HG02981 (cell line): ENCODE measurements around the gene FREM2.

Experiments used
- ATAC-seq: cut with Tn5 transposase; IDR thresholded peaks from one replicate; pipeline ENCODE4 v1.9.1; 2021; ENCODE audit warnings: mild to moderate bottlenecking, moderate library complexity; ENCODE audit not compliant: unreplicated experiment

Gene FREM2

GRCh38 chr13:38821770-38822551, 135.1 kb downstream of the FREM2 start:
- ATAC-seq, result no peak

- ATAC-seq, result peak; percentile 48
Observed at GRCh38 chr13:38824342-38824741, 137.5 kb downstream of the FREM2 start.

DNA sequence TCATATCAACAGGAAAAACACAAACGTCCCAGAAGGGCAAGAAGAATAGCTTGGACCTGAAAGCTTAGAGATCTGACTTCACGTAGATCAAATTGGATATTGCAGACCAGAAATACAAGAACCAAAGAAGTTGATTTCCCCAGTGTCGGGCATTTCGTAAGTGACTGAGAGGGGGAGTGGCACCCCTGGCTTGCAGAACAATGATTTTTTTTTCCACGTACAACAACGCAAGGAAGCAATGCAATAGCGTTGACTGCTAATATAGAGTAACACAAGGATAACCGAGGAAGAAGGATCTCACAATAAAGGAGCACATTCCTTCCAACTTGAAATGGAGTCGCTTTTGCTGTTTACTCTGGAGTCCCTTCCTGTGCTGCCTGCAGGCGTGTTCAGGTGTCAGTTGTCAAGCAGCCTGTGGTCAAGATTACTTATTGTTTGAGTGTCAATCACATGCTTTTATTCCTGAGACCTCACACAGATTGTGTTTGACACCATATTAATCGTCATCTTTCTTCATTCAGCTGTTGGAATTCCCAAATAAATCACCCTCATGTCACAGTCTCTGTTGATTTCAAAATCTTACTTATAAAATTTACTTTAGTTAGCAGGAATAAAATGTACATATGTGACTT, 139.4 kb downstream of the FREM2 start:
- no peak for ATAC-seq

DNA sequence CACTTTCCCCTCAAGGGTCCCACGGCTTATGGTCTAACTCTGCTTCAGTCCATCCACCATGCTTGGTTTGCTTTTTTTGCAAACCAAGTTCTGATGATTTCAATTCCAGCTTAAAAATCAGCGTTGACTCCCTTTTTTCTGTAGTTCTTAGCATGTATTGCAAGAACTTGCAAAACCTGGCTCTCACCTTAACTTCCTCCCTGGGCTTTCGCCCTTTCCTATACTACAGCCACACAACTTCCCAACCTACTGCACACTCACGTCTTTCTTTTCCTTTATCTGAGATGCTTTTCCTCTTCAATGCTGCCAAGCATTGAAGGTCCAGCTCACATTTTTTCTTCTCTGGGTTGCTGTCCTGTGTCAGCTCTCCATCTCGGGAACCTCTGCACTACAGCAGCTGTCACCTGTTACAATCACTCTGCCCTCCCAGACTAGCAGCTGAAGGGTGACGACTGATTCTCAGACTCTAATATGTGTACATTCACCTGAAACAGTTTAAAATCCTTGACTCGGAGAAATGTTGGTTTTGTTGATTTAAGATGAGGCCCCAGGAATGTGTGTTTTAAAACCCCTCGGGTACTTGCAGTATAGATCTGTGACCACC, 143.7 kb downstream of the FREM2 start:
- ATAC-seq, result no peak

GRCh38 chr13:38844581-38844980, 157.7 kb downstream of the FREM2 start:
- no peak for ATAC-seq

DNA sequence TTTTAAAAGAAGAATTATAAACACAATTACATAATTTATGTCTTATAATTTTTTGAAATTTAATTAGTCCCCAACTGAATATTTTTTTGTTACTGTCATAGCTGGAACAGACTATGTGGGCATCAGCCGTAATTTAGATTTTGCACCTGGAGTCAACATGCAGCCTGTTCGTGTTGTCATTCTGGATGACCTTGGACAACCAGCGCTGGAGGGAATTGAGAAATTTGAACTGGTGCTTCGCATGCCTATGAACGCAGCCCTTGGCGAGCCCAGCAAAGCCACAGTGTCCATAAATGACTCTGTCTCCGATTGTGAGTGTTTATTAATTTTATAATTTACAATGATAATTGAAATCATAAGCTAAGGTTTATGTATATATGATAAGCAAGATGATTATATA, 161.5 kb downstream of the FREM2 start:
- no peak for ATAC-seq

GRCh38 chr13:38849315-38849714, 162.4 kb downstream of the FREM2 start:
- ATAC-seq, result no peak

- no peak for ATAC-seq
Observed at GRCh38 chr13:38850868-38851626, 164.2 kb downstream of the FREM2 start.

- no peak for ATAC-seq
Observed at GRCh38 chr13:38854226-38854625, 167.3 kb downstream of the FREM2 start.

- no peak for ATAC-seq
Observed at GRCh38 chr13:38856065-38856464, 169.2 kb downstream of the FREM2 start.

DNA sequence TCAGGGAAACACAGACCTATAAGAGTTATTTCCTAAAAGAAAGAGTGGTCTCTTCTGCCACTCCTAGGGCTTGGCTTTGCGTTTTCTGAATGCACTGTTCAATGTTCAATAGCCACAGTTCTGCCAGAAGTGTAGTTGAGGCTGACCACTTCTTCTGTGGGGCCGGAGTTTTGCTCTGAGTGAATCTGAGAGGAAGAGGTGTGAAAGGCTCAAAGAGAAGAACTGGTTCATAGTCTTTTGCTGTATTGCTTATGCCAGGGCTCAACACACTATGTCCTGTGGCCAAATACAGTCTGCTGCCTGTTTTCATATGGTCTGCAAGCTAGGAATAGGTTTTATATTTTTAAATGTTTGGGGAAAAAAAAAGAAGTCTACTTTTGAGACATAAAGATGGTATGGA, 175.6 kb downstream of the FREM2 start:
- ATAC-seq, result no peak

- ATAC-seq, result no peak
Observed at GRCh38 chr13:38863536-38863935, 176.7 kb downstream of the FREM2 start.

GRCh38 chr13:38866649-38867048, 179.8 kb downstream of the FREM2 start:
- no peak for ATAC-seq

DNA sequence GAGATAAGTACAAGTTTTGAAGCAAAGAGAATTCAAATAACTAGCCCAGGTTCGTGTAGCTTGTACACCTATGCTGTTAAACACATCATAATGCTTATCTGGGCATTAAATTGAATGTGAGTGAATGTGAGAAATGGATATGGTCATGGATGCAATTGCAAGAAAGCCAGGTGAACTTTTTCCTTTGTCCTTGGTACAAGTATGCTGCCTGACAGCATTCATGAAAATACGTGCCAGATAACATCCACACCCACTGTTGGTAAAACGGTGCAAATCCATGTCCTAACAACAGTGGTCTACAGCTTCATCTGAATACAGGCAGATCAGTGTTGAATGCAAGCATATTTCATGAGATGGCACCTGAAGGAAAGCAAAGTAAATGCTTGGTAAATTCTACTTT, 181.5 kb downstream of the FREM2 start:
- ATAC-seq, result no peak

GRCh38 chr13:38868870-38869269, 182.0 kb downstream of the FREM2 start:
- no peak for ATAC-seq

- no peak for ATAC-seq
Observed at GRCh38 chr13:38871275-38871674, 184.4 kb downstream of the FREM2 start.

GRCh38 chr13:38872693-38873092, 185.8 kb downstream of the FREM2 start:
- peak; percentile 63 for ATAC-seq

GRCh38 chr13:38875186-38875875, 188.5 kb downstream of the FREM2 start:
- no peak for ATAC-seq

- ATAC-seq, result no peak
Observed at GRCh38 chr13:38879278-38879677, 192.4 kb downstream of the FREM2 start.

GRCh38 chr13:38879786-38880185, 192.9 kb downstream of the FREM2 start:
- no peak for ATAC-seq

DNA sequence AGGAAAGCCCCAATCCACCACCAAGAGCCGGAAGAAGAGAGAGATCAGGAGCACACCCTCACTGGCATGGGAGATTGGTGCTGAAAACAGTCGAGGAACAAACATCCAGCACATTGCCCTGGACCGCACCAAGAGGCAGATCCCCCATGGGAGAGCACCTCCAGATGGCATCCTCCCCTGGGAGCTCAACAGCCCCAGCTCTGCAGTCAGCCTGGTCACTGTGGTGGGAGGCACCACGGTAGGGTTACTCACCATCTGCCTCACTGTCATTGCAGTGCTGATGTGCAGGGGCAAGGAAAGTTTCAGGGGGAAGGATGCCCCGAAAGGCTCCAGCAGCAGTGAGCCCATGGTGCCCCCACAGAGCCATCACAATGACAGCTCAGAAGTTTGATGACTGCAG, 193.5 kb downstream of the FREM2 start:
- no peak for ATAC-seq
